Tibial nerve (tissue), 4 donors: ENCODE data around the gene TBC1D2B.

Source experiments
- EP300 ChIP-seq, 2 donors: sonication (generic); formaldehyde crosslinking; IDR thresholded peaks; one replicate each; pipeline ENCODE4 v1.6.1; 2017; ENCODE audit warnings: antibody characterized with exemption in 2 of 2, mild to moderate bottlenecking in 1 of 2
- POLR2A ChIP-seq, 2 donors: fragments of 450-650 bp; IDR thresholded peaks; one replicate each; pipeline ENCODE4 v1.6.1; 2017; ENCODE audit warnings: antibody characterized with exemption in 2 of 2, mild to moderate bottlenecking in 2 of 2, moderate library complexity in 2 of 2
- TF ChIP-seq, protein P1 (sequence below), 5 experiments: fragments of 200-600 bp in 3 of 5; fragments of 450-650 bp in 2 of 5; sonication (generic) in 3 of 5; IDR thresholded peaks; one replicate each; pipeline ENCODE4 v1.5.1; 2016 to 2019; ENCODE audit warnings: antibody characterized with exemption in 5 of 5, mild to moderate bottlenecking in 3 of 5, moderate library complexity in 2 of 5

DNA sequence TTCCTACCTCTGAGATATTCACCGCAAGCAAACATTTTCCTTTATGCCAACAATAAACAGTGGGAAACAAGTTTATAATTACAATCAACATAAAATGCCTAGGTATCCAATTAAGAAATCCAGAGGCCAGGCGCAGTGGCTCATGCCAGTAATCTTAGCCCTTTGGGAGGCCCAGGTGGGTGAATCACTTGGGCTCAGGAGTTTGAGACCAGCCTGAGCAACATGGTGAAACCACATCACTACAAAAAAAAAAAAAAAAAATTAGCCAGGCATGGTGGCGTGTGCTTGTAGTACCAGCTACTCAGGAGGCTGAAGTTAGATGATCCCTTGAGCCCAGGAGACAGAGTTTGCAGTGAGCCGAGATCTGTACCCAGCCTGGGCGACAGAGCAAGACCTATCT, 17.3 kb downstream of the TBC1D2B start:
- TF ChIP-seq, protein P1, sequence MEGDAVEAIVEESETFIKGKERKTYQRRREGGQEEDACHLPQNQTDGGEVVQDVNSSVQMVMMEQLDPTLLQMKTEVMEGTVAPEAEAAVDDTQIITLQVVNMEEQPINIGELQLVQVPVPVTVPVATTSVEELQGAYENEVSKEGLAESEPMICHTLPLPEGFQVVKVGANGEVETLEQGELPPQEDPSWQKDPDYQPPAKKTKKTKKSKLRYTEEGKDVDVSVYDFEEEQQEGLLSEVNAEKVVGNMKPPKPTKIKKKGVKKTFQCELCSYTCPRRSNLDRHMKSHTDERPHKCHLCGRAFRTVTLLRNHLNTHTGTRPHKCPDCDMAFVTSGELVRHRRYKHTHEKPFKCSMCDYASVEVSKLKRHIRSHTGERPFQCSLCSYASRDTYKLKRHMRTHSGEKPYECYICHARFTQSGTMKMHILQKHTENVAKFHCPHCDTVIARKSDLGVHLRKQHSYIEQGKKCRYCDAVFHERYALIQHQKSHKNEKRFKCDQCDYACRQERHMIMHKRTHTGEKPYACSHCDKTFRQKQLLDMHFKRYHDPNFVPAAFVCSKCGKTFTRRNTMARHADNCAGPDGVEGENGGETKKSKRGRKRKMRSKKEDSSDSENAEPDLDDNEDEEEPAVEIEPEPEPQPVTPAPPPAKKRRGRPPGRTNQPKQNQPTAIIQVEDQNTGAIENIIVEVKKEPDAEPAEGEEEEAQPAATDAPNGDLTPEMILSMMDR (IDR thresholded peaks at IDR 0.05), result no peak
- TF ChIP-seq POLR2A (IDR thresholded peaks at IDR 0.05) (no peak), EP300 (IDR thresholded peaks at IDR 0.05) (no peak)
